ENCODE results near the gene PLXNA2.

PLXNA2 gene

DNA sequence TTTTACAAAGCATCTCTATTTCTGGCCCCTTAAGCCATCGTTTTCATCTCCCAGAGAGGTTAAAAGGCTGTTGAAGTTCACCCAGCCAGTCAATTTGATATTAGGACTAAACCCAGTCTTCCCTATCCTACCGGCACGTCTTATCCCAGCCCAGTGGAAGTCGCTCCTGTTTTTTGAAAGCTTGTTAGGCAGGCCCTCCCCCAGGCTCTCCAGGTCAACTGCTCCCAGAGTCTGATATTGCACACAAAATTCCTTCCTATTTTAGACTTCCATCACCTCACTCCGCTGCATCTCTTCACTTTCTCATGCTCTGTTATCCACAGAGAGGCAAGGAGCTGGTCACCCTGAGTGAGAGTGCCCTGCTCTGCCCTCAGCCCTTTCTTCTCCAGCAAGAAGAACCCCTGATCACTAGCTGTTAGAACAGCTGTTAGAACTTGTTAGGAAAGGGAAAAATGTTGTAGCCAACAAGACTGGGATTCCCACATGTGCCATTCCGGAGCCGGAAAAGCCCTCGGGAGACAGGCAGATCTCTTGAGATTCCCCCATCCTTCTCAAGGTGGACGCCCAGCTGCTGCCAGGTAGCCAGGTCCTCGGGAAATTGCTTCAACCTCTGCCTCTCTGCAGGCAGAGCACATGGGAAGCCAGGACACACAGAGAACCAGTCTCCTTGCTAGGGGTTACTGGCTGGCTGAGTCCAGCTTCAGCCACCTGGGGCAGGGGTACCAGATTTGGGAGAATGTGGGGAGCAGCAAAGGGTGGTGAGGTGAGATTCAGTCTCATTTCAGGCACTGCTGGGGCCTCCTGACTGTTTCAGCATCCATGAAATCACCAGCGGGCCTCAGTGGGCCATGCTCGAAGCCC lies 25.7 kb downstream of the PLXNA2 start:
- no peak overlapping the region for H3K4me2 ChIP-seq (ENCODE audit: low read length)
- no peak overlapping the region for H3K9ac ChIP-seq (ENCODE audit: low read length)
- H3K79me2 ChIP-seq (ENCODE audit: low read length): no peaks in the 10 kb centered on the region
- no peaks in the 10 kb centered on the region for H3K27me3 ChIP-seq (ENCODE audit: low read depth, low read length)
- no peak overlapping the region for H3K4me3 ChIP-seq (ENCODE audit: low read length)
- no peak overlapping the region for H2AFZ ChIP-seq (ENCODE audit: low read depth, low read length)
- no peaks in the 10 kb centered on the region for H4K20me1 ChIP-seq (ENCODE audit: insufficient read depth, low read length)
- H3K4me1 ChIP-seq (ENCODE audit: low read length): no peaks in the 10 kb centered on the region
- no peaks in the 10 kb centered on the region for H3K9me3 ChIP-seq (ENCODE audit: insufficient read depth, low read length)
- no peak for TF ChIP-seq EZH2phosphoT487 (IDR thresholded peaks at IDR 0.05; ENCODE audit: low read depth)
- TF ChIP-seq, protein P1, sequence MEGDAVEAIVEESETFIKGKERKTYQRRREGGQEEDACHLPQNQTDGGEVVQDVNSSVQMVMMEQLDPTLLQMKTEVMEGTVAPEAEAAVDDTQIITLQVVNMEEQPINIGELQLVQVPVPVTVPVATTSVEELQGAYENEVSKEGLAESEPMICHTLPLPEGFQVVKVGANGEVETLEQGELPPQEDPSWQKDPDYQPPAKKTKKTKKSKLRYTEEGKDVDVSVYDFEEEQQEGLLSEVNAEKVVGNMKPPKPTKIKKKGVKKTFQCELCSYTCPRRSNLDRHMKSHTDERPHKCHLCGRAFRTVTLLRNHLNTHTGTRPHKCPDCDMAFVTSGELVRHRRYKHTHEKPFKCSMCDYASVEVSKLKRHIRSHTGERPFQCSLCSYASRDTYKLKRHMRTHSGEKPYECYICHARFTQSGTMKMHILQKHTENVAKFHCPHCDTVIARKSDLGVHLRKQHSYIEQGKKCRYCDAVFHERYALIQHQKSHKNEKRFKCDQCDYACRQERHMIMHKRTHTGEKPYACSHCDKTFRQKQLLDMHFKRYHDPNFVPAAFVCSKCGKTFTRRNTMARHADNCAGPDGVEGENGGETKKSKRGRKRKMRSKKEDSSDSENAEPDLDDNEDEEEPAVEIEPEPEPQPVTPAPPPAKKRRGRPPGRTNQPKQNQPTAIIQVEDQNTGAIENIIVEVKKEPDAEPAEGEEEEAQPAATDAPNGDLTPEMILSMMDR (IDR thresholded peaks at IDR 0.05; ENCODE audit: low read depth, low read length): no peak
- H3K36me3 ChIP-seq (replicated peaks; ENCODE audit: low read depth, low read length): peaks cover 18% of the 10 kb centered on the region
- no peak overlapping the region for H3K27ac ChIP-seq (ENCODE audit: low read length)

DNA sequence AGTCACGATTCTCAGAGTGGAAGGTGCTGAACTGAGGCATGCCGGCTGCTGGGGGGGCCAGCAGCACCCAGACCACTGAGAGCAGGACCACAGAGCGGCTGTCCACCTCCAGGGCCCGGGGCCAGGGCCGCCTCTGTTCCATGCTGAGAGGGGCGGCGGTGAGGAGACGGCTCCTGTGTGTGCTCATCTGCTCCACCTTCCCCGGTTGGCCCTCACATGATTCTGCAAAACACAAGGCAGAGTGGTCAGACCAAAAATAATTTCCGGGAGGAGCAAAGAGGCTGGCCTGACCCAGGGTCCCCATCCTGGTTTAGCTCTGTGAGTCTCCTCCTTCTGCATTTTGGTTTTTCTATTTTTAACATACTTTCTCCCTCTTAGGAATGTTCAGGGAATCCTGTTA lies 26.4 kb downstream of the PLXNA2 start:
- H4K20me1 ChIP-seq (ENCODE audit: insufficient read depth, low read length): no peaks in the 10 kb centered on the region
- no peak overlapping the region for H3K4me2 ChIP-seq (ENCODE audit: low read length)
- no peak overlapping the region for H2AFZ ChIP-seq (ENCODE audit: low read depth, low read length)
- H3K9ac ChIP-seq (ENCODE audit: low read length): no peak overlapping the region
- peaks cover 18% of the 10 kb centered on the region for H3K36me3 ChIP-seq (replicated peaks; ENCODE audit: low read depth, low read length)
- TF ChIP-seq, protein P1 (IDR thresholded peaks at IDR 0.05; ENCODE audit: low read depth, low read length): no peak
- no peak for TF ChIP-seq EZH2phosphoT487 (IDR thresholded peaks at IDR 0.05; ENCODE audit: low read depth)
- H3K27ac ChIP-seq (ENCODE audit: low read length): no peak overlapping the region
- no peaks in the 10 kb centered on the region for H3K4me1 ChIP-seq (ENCODE audit: low read length)
- H3K4me3 ChIP-seq (ENCODE audit: low read length): no peak overlapping the region
- H3K27me3 ChIP-seq (ENCODE audit: low read depth, low read length): no peaks in the 10 kb centered on the region
- no peaks in the 10 kb centered on the region for H3K79me2 ChIP-seq (ENCODE audit: low read length)
- H3K9me3 ChIP-seq (ENCODE audit: insufficient read depth, low read length): no peaks in the 10 kb centered on the region

DNA sequence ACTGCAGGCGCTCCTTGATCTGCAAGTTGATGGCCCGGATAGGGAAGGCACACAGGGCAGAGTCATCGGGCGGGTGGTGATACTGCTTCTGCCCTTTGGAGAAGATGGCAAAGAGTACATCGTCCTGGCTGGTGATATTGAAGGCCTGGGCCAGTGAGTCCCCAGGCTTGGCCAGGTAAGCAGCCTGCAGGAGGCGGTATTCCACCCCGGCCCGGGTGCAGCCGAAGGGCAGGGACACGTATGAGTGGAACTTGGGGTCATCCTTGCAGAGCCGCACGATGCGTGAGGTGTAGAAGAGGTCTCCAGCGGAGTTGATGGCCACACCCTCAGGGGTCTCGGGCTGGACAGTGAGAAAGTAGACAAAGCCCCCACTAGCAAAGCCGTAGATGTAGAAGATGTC lies 27.4 kb downstream of the PLXNA2 start:
- Histone ChIP-seq H3K27me3 (ENCODE audit: low read depth, low read length) (no peaks in the 10 kb centered on the region), H3K4me1 (ENCODE audit: low read length) (no peaks in the 10 kb centered on the region), H3K9ac (ENCODE audit: low read length) (no peak overlapping the region), H2AFZ (ENCODE audit: low read depth, low read length) (no peak overlapping the region), H4K20me1 (ENCODE audit: insufficient read depth, low read length) (no peaks in the 10 kb centered on the region), H3K27ac (ENCODE audit: low read length) (no peak overlapping the region), H3K9me3 (ENCODE audit: insufficient read depth, low read length) (no peaks in the 10 kb centered on the region), H3K4me2 (ENCODE audit: low read length) (no peak overlapping the region), H3K36me3 (replicated peaks; ENCODE audit: low read depth, low read length) (peaks cover 20% of the 10 kb centered on the region), H3K79me2 (ENCODE audit: low read length) (no peaks in the 10 kb centered on the region), H3K4me3 (ENCODE audit: low read length) (no peak overlapping the region)
- TF ChIP-seq, protein P1 (IDR thresholded peaks at IDR 0.05; ENCODE audit: low read depth, low read length): no peak
- TF ChIP-seq EZH2phosphoT487 (IDR thresholded peaks at IDR 0.05; ENCODE audit: low read depth): no peak

DNA sequence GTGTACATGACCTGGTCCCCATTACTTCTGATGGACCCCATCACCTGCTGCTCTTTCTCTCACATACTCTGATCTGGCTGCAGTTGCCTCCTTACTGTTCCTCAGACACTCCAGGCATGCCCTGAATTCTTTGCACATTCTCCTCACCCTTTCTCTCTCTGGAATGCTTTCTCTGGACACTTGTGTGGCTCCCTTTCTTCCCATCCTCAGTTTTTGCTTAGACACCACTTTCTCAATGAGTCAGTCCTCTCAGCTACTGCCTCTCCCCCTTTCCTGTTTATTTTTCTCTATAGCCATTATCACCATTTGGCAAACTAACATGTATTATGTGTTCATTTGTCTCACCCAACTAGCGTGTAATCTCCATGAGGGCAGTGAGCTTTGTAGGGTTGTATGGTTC lies 28.1 kb downstream of the PLXNA2 start:
- H3K27ac ChIP-seq (ENCODE audit: low read length): no peak overlapping the region
- H3K4me2 ChIP-seq (ENCODE audit: low read length): no peak overlapping the region

More for the DNA sequence above, 28.1 kb downstream of the PLXNA2 start:
- Histone ChIP-seq H3K79me2 (ENCODE audit: low read length) (no peaks in the 10 kb centered on the region), H2AFZ (ENCODE audit: low read depth, low read length) (no peak overlapping the region), H3K4me1 (ENCODE audit: low read length) (no peaks in the 10 kb centered on the region), H3K9ac (ENCODE audit: low read length) (no peak overlapping the region), H3K27me3 (ENCODE audit: low read depth, low read length) (no peaks in the 10 kb centered on the region), H4K20me1 (ENCODE audit: insufficient read depth, low read length) (no peaks in the 10 kb centered on the region), H3K9me3 (ENCODE audit: insufficient read depth, low read length) (no peaks in the 10 kb centered on the region), H3K4me3 (ENCODE audit: low read length) (no peak overlapping the region), H3K36me3 (replicated peaks; ENCODE audit: low read depth, low read length) (peaks cover 22% of the 10 kb centered on the region)
- no peak for TF ChIP-seq EZH2phosphoT487 (IDR thresholded peaks at IDR 0.05; ENCODE audit: low read depth)
- TF ChIP-seq, protein P1 (IDR thresholded peaks at IDR 0.05; ENCODE audit: low read depth, low read length): no peak
